H9 (cell line): ENCODE results near the gene CERS6. TPM values are rescaled to one million over a fixed set of nuclear protein-coding genes. Genes with fewer than 3 reads are reported as not detected.

ENCODE experiments used
- DNase-seq: peaks from one replicate; pipeline ENCODE4 v3.0.0-alpha.2; 2017
- H2AFZ ChIP-seq: one replicate; pipeline ENCODE4 v1.6.1; 2013; ENCODE audit warnings: mild to moderate bottlenecking, low read length, control low read depth, moderate library complexity
- H2AK5ac ChIP-seq: 2 replicates; pipeline ENCODE4 v1.6.1; 2013; ENCODE audit warnings: low read length, control low read depth, mixed read lengths; ENCODE audit not compliant: insufficient read length
- H2BK120ac ChIP-seq: one replicate; pipeline ENCODE4 v1.6.1; 2013; ENCODE audit warnings: low read depth, mild to moderate bottlenecking, low read length, control low read depth, inconsistent platforms; ENCODE audit not compliant: poor library complexity, severe bottlenecking
- H2BK12ac ChIP-seq: 2 replicates; pipeline ENCODE4 v1.6.1; 2013; ENCODE audit warnings: low read length, control low read depth, mixed read lengths, low read depth; ENCODE audit not compliant: insufficient read length
- H2BK15ac ChIP-seq: 2 replicates; pipeline ENCODE4 v1.6.1; 2013; ENCODE audit warnings: low read depth, low read length, control low read depth
- H2BK20ac ChIP-seq: one replicate; pipeline ENCODE4 v1.6.1; 2013; ENCODE audit warnings: low read depth, mild to moderate bottlenecking, low read length, control low read depth, inconsistent platforms; ENCODE audit not compliant: poor library complexity, severe bottlenecking
- H2BK5ac ChIP-seq: 2 replicates; pipeline ENCODE4 v1.6.1; 2013; ENCODE audit warnings: low read length, control low read depth, mixed read lengths; ENCODE audit not compliant: insufficient read length
- H3K14ac ChIP-seq: 2 replicates; pipeline ENCODE4 v1.6.1; 2013; ENCODE audit warnings: low read length, control low read depth; ENCODE audit not compliant: insufficient read depth
- H3K18ac ChIP-seq: 2 replicates; pipeline ENCODE4 v1.6.1; 2013; ENCODE audit warnings: low read depth, mild to moderate bottlenecking, mixed read lengths, low read length, control low read depth; ENCODE audit not compliant: insufficient read length
- H3K23ac ChIP-seq: 2 replicates; pipeline ENCODE4 v1.6.1; 2013; ENCODE audit warnings: low read length, control low read depth, mixed read lengths, low read depth; ENCODE audit not compliant: insufficient read length
- H3K23me2 ChIP-seq: 2 replicates; pipeline ENCODE4 v1.6.1; 2013; ENCODE audit warnings: low read depth, mild to moderate bottlenecking, mixed read lengths, low read length, control low read depth; ENCODE audit not compliant: insufficient read length, poor library complexity, severe bottlenecking
- H3K27ac ChIP-seq: 2 replicates; pipeline ENCODE4 v1.5.1; 2013; ENCODE audit warnings: low read length, control low read depth, mixed read lengths, low read depth; ENCODE audit not compliant: insufficient read length
- H3K27me3 ChIP-seq: 2 replicates; pipeline ENCODE4 v1.6.1; 2013; ENCODE audit warnings: low read length, control low read depth, inconsistent platforms; ENCODE audit not compliant: insufficient read depth
- H3K4ac ChIP-seq: 2 replicates; pipeline ENCODE4 v1.6.1; 2013; ENCODE audit warnings: low read depth, mild to moderate bottlenecking, control low read depth, inconsistent platforms, low read length, moderate library complexity
- H3K4me1 ChIP-seq: 2 replicates; pipeline ENCODE4 v1.6.1; 2013; ENCODE audit warnings: low read length, control low read depth, inconsistent platforms; ENCODE audit not compliant: insufficient read depth
- H3K4me2 ChIP-seq: 2 replicates; pipeline ENCODE4 v1.6.1; 2013; ENCODE audit warnings: low read length, control low read depth, mixed read lengths; ENCODE audit not compliant: insufficient read length, insufficient read depth
- H3K56ac ChIP-seq: 2 replicates; pipeline ENCODE4 v1.6.1; 2013; ENCODE audit warnings: low read depth, mild to moderate bottlenecking, mixed read lengths, low read length, control low read depth; ENCODE audit not compliant: insufficient read length
- H3K79me1 ChIP-seq: 2 replicates; pipeline ENCODE4 v1.6.1; 2013; ENCODE audit warnings: low read depth, mild to moderate bottlenecking, moderate library complexity, low read length, control low read depth, inconsistent platforms; ENCODE audit not compliant: insufficient read depth, poor library complexity, severe bottlenecking
- H3K79me2 ChIP-seq: 2 replicates; pipeline ENCODE4 v1.6.1; 2013; ENCODE audit warnings: low read length, control low read depth, inconsistent platforms; ENCODE audit not compliant: insufficient read depth
- H3K9ac ChIP-seq: 2 replicates; pipeline ENCODE4 v1.6.1; 2013; ENCODE audit warnings: low read length, control low read depth, mixed read lengths; ENCODE audit not compliant: insufficient read length; ENCODE audit errors: extremely low read depth
- H3K9me3 ChIP-seq: one replicate; pipeline ENCODE4 v1.6.1; 2013; ENCODE audit warnings: low read depth, low read length, inconsistent platforms; ENCODE audit not compliant: control insufficient read depth
- H3T11ph ChIP-seq: one replicate; pipeline ENCODE4 v1.6.1; 2013; ENCODE audit warnings: mild to moderate bottlenecking, low read length, control low read depth, inconsistent platforms
- H4K20me1 ChIP-seq: one replicate; pipeline ENCODE4 v1.6.1; 2013; ENCODE audit not compliant: control insufficient read depth, insufficient read length, insufficient read depth
- H4K5ac ChIP-seq: 2 replicates; pipeline ENCODE4 v1.6.1; 2013; ENCODE audit warnings: low read depth, mild to moderate bottlenecking, mixed read lengths, low read length, control low read depth; ENCODE audit not compliant: insufficient read length
- H4K8ac ChIP-seq: replicated peaks from 2 replicates; pipeline ENCODE4 v1.6.1; 2013; ENCODE audit warnings: low read length, control low read depth, mixed read lengths, low read depth; ENCODE audit not compliant: insufficient read length
- H4K91ac ChIP-seq: 2 replicates; pipeline ENCODE4 v1.6.1; 2013; ENCODE audit warnings: low read depth, mild to moderate bottlenecking, moderate library complexity, mixed read lengths, low read length, control low read depth; ENCODE audit not compliant: insufficient read length
- H3K27ac Mint-ChIP-seq, 3 experiments: 2 replicates in 2 of 3; 3 replicates in 1 of 3; pipeline ENCODE4 v1.8.0; 2020 to 2021; ENCODE audit warnings: mixed read lengths in 3 of 3, mild to moderate bottlenecking in 1 of 3, moderate library complexity in 1 of 3
- H3K27me3 Mint-ChIP-seq: 2 replicates; pipeline ENCODE4 v1.8.0; 2021; ENCODE audit warnings: low read depth, mild to moderate bottlenecking, moderate library complexity, mixed read lengths
- H3K36me3 Mint-ChIP-seq, 3 experiments: 2 replicates in 2 of 3; 3 replicates in 1 of 3; pipeline ENCODE4 v1.8.0; 2020 to 2021; ENCODE audit warnings: low read depth in 3 of 3, mixed read lengths in 3 of 3; ENCODE audit not compliant: insufficient read depth in 1 of 3
- H3K4me1 Mint-ChIP-seq, 2 experiments: 2 replicates each; pipeline ENCODE4 v1.8.0; 2020; ENCODE audit warnings: mixed read lengths in 2 of 2
- H3K4me3 Mint-ChIP-seq, 2 experiments: 2 replicates in 1 of 2; 3 replicates in 1 of 2; pipeline ENCODE4 v1.8.0; 2020 to 2021; ENCODE audit warnings: mild to moderate bottlenecking in 2 of 2, mixed read lengths in 2 of 2, moderate library complexity in 1 of 2
- H3K9me3 Mint-ChIP-seq, 2 experiments: 2 replicates in 1 of 2; 3 replicates in 1 of 2; pipeline ENCODE4 v1.8.0; 2020; ENCODE audit warnings: mild to moderate bottlenecking in 2 of 2, mixed read lengths in 2 of 2, moderate library complexity in 1 of 2
- CTCF ChIP-seq: fragments of 200-600 bp; sonication (generic); conservative IDR thresholded peaks from 3 replicates; pipeline ENCODE4 v1.8.0; 2021; ENCODE audit warnings: antibody characterized with exemption, mild to moderate bottlenecking
- WGBS: extraction: QIAGEN DNeasy Blood & Tissue Kit; methylation state at CpG from one replicate; pipeline ENCODE4 v1.1.7; 2013; ENCODE audit warnings: missing lambda C conversion rate, low lambda C conversion rate, mixed read lengths; ENCODE audit not compliant: insufficient read length; ENCODE audit errors: extremely low coverage; 5-methylcytosine and 5-hydroxymethylcytosine counted together
- total RNA-seq: library from RNA; stranded (reverse); gene quantifications from 2 replicates; pipeline ENCODE4 v1.2.1, GENCODE V29; 2021

Gene CERS6
- total RNA-seq, 1 experiment from 2014 or later = 17.7 TPM

- H2AK5ac ChIP-seq = no peak overlapping the region
- H2BK12ac ChIP-seq = no peak overlapping the region
- H3K9ac ChIP-seq = no peak overlapping the region
- no peak overlapping the region for H3T11ph ChIP-seq
- H4K8ac ChIP-seq = no peak overlapping the region
- H2BK15ac ChIP-seq = no peak overlapping the region
- H4K5ac ChIP-seq = no peak overlapping the region
- no peak overlapping the region for H3K18ac ChIP-seq
- no peak overlapping the region for H3K27ac ChIP-seq
- Mint-ChIP-seq H3K4me3 (no peak overlapping the region), H3K4me1 (peaks cover 12 to 19% of the 10 kb centered on the region in 2 experiments), H3K9me3 (no peaks in the 10 kb centered on the region), H3K27ac (no peak overlapping the region; a peak in 1 of 7 replicates), H3K36me3 (no peaks in the 10 kb centered on the region; a peak in 1 of 7 replicates), H3K27me3 (no peaks in the 10 kb centered on the region; the same call in 1 of the 2 replicates)
- no peak overlapping the region for H2BK5ac ChIP-seq
- no CpG with 5 or more reads among the region's 2 CpGs for WGBS
- no peak overlapping the region for H2BK20ac ChIP-seq
- H3K4ac ChIP-seq = no peak overlapping the region
- H4K91ac ChIP-seq = no peak overlapping the region
- H3K27me3 ChIP-seq = no peaks in the 10 kb centered on the region
- no peak overlapping the region for H2BK120ac ChIP-seq
- H3K56ac ChIP-seq = no peak overlapping the region
- TF ChIP-seq CTCF = no peak
- H3K79me2 ChIP-seq = no peaks in the 10 kb centered on the region
- no peak overlapping the region for H3K14ac ChIP-seq
- H2AFZ ChIP-seq = no peak overlapping the region
- no peaks in the 10 kb centered on the region for H4K20me1 ChIP-seq
- H3K4me1 ChIP-seq = peaks cover 2% of the 10 kb centered on the region; the same call in 1 of the 2 replicates
- no peaks in the 10 kb centered on the region for H3K9me3 ChIP-seq
- H3K23me2 ChIP-seq = no peaks in the 10 kb centered on the region
- no peak overlapping the region for H3K23ac ChIP-seq
- DNase-seq = no peak
- H3K79me1 ChIP-seq = no peaks in the 10 kb centered on the region
- no peak overlapping the region for H3K4me2 ChIP-seq
These were observed 22.5 kb upstream of the CERS6 start for GRCh38 chr2:168433527-168433926.
